B cell (primary cell): Measurements from ENCODE around the gene ATXN2.

Experiments used
- EZH2 ChIP-seq: IDR thresholded peaks from 2 replicates; pipeline ENCODE4 v1.6.1; 2012; ENCODE audit warnings: borderline replicate concordance, low read depth, mild to moderate bottlenecking, moderate library complexity, low read length; ENCODE audit not compliant: insufficient read depth, poor library complexity, severe bottlenecking
- TF ChIP-seq, protein P1 (sequence below): fragments of 200-600 bp; IDR thresholded peaks from one replicate; pipeline ENCODE4 v1.8.0; 2022; ENCODE audit warnings: antibody characterized with exemption, mild to moderate bottlenecking

- TF ChIP-seq, protein P1, sequence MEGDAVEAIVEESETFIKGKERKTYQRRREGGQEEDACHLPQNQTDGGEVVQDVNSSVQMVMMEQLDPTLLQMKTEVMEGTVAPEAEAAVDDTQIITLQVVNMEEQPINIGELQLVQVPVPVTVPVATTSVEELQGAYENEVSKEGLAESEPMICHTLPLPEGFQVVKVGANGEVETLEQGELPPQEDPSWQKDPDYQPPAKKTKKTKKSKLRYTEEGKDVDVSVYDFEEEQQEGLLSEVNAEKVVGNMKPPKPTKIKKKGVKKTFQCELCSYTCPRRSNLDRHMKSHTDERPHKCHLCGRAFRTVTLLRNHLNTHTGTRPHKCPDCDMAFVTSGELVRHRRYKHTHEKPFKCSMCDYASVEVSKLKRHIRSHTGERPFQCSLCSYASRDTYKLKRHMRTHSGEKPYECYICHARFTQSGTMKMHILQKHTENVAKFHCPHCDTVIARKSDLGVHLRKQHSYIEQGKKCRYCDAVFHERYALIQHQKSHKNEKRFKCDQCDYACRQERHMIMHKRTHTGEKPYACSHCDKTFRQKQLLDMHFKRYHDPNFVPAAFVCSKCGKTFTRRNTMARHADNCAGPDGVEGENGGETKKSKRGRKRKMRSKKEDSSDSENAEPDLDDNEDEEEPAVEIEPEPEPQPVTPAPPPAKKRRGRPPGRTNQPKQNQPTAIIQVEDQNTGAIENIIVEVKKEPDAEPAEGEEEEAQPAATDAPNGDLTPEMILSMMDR: no peak
- TF ChIP-seq EZH2: no peak
Observed at GRCh38 chr12:111616177-111616623, 17.1 kb upstream of the ATXN2 start.
